ENCODE data around the gene SYNGAP1.

- TF ChIP-seq CTCF (IDR thresholded peaks at IDR 0.05) (no peak), ZFX (IDR thresholded peaks at IDR 0.05; ENCODE audit: borderline replicate concordance) (no peak)
These were observed 72.2 kb downstream of the SYNGAP1 start for GRCh38 chr6:33492093-33492492.

All from 22Rv1 (cell line).